ENCODE data around the gene C6orf163. TPM values are rescaled to one million over a fixed set of nuclear protein-coding genes. Genes with fewer than 3 reads are reported as not detected.

C6orf163 gene
- total RNA-seq, 2 experiments from 2014 or later: 1.3 to 1.4 TPM

- ATAC-seq: no peak
- CTCF ChIA-PET: no interaction called here
Observed at GRCh38 chr6:87366072-87366827, 21.6 kb downstream of the C6orf163 start.

GRCh38 chr6:87366899-87367298, 22.3 kb downstream of the C6orf163 start:
- no peak for ATAC-seq
- intact Hi-C loops (cut with micrococcal nuclease): no loop called here
- no peaks in the 10 kb centered on the region for H3K27me3 Mint-ChIP-seq
- DNase-seq: no peak
- H3K9me3 Mint-ChIP-seq: peaks cover 7% of the 10 kb centered on the region
- H3K27ac Mint-ChIP-seq: no peak overlapping the region
- no peaks in the 10 kb centered on the region for H3K4me1 Mint-ChIP-seq (ENCODE audit: low read depth)
- no peak for TF ChIP-seq CTCF (IDR thresholded peaks at IDR 0.05)
- POLR2A ChIA-PET: no interaction called here
- CTCF ChIA-PET: no interaction called here
- H3K4me3 Mint-ChIP-seq: no peak overlapping the region
- no peaks in the 10 kb centered on the region for H3K36me3 Mint-ChIP-seq (ENCODE audit: low read depth)

More at GRCh38 chr6:87366072-87366827, 21.6 kb downstream of the C6orf163 start:
- no peak for DNase-seq
- TF ChIP-seq CTCF (IDR thresholded peaks at IDR 0.05): no peak
- Mint-ChIP-seq H3K4me1 (ENCODE audit: low read depth) (no peaks in the 10 kb centered on the region), H3K4me3 (no peak overlapping the region), H3K36me3 (ENCODE audit: low read depth) (no peaks in the 10 kb centered on the region), H3K9me3 (peaks cover 7% of the 10 kb centered on the region), H3K27ac (no peak overlapping the region), H3K27me3 (no peaks in the 10 kb centered on the region)
- POLR2A ChIA-PET: no interaction called here
- intact Hi-C loops (cut with micrococcal nuclease): no loop called here

- Mint-ChIP-seq H3K4me3 (no peak overlapping the region), H3K36me3 (ENCODE audit: low read depth) (no peaks in the 10 kb centered on the region), H3K9me3 (no peaks in the 10 kb centered on the region), H3K27me3 (no peaks in the 10 kb centered on the region), H3K4me1 (ENCODE audit: low read depth) (no peaks in the 10 kb centered on the region), H3K27ac (no peak overlapping the region)
- POLR2A ChIA-PET: no interaction called here
- CTCF ChIA-PET: interaction anchor here (1.6 kb wide), 1 partner anchor 19 kb away, joined by 3 read pairs; no protein-coding TSS in a partner anchor
- DNase-seq (no peak), ATAC-seq (no peak)
- intact Hi-C loops (cut with micrococcal nuclease): no loop called here
- no peak for TF ChIP-seq CTCF (IDR thresholded peaks at IDR 0.05)
Observed at GRCh38 chr6:87373377-87373776, 28.8 kb downstream of the C6orf163 start.

GRCh38 chr6:87375315-87375714, 30.7 kb downstream of the C6orf163 start:
- Mint-ChIP-seq H3K27ac (no peak overlapping the region), H3K9me3 (no peaks in the 10 kb centered on the region), H3K36me3 (ENCODE audit: low read depth) (no peaks in the 10 kb centered on the region), H3K27me3 (no peaks in the 10 kb centered on the region), H3K4me3 (no peak overlapping the region), H3K4me1 (ENCODE audit: low read depth) (peaks cover 3% of the 10 kb centered on the region)
- no peak for TF ChIP-seq CTCF (IDR thresholded peaks at IDR 0.05)
- no peak for DNase-seq
- ChIA-PET CTCF (no interaction called here), POLR2A (no interaction called here)
- no peak for ATAC-seq
- intact Hi-C loops (cut with micrococcal nuclease): no loop called here

GRCh38 chr6:87376643-87377042, 32.0 kb downstream of the C6orf163 start:
- CTCF ChIA-PET: no interaction called here

More at GRCh38 chr6:87376643-87377042, 32.0 kb downstream of the C6orf163 start:
- Mint-ChIP-seq H3K9me3 (no peaks in the 10 kb centered on the region), H3K4me1 (ENCODE audit: low read depth) (peaks cover 3% of the 10 kb centered on the region), H3K4me3 (no peak overlapping the region), H3K27me3 (no peaks in the 10 kb centered on the region), H3K27ac (no peak overlapping the region), H3K36me3 (ENCODE audit: low read depth) (no peaks in the 10 kb centered on the region)
- intact Hi-C loops (cut with micrococcal nuclease): no loop called here
- ATAC-seq: no peak
- DNase-seq: no peak
- POLR2A ChIA-PET: no interaction called here
- no peak for TF ChIP-seq CTCF (IDR thresholded peaks at IDR 0.05)
